GM12878 (cell line): Measurements from ENCODE around the gene AOPEP. TPM values are rescaled to one million over a fixed set of nuclear protein-coding genes. Genes with fewer than 3 reads are reported as not detected.
A peak's percentile ranks its signal among the peaks of the same experiment; 100 is the strongest.

Source experiments
- ATAC-seq: fragments of 200-7000 bp; cut with Tn5 transposase; 3 replicates; pipeline ENCODE4 v1.9.1; 2020; ENCODE audit warnings: mild to moderate bottlenecking, moderate library complexity
- BruUV-seq: library from RNA; stranded (reverse); fragments of 400-500 nt; replicated peaks from 2 replicates; lab custom pipeline; 2021; lab: Mats Ljungman, UMichigan
- CTCF ChIA-PET: fragments of 300-600 bp; sonication (Branson Sonifier 250); formaldehyde crosslinking; extraction: SDS; loops from one replicate; lab custom pipeline; 2021; ENCODE audit warnings: inconsistent platforms; lab: Yijun Ruan, JAX
- POLR2A ChIA-PET: fragments of 350-600 bp; formaldehyde crosslinking; extraction: SDS; loops from one replicate; lab custom pipeline; 2021; ENCODE audit warnings: inconsistent platforms; lab: Charles Lee
- RAD21 ChIA-PET: fragments of 300-600 bp; sonication (Branson Sonifier 250); formaldehyde crosslinking; loops from one replicate; lab custom pipeline; 2023; ENCODE audit warnings: antibody characterized with exemption; ENCODE audit not compliant: unreplicated experiment; lab: Charles Lee
- SMC1A ChIA-PET: fragments of 300-600 bp; sonication (Branson Sonifier 250); formaldehyde crosslinking; loops from one replicate; lab custom pipeline; 2023; ENCODE audit not compliant: unreplicated experiment, uncharacterized antibody; lab: Charles Lee
- DNase-seq: peaks from one replicate; pipeline ENCODE4 v3.0.0-alpha.2; 2011; ENCODE audit warnings: low read depth, low spot score
- FAIRE-seq: peaks from 3 replicates; lab custom pipeline; 2011; peaks lifted over from hg19 to GRCh38; lab: Jason Lieb, UNC
- H2AFZ ChIP-seq: 2 replicates; pipeline ENCODE4 v1.6.0; 2011; ENCODE audit warnings: low read depth, low read length, control low read depth; ENCODE audit not compliant: control insufficient read depth
- H3K27ac ChIP-seq: 2 replicates; pipeline ENCODE4 v1.5.1; 2011; ENCODE audit warnings: control low read depth; ENCODE audit not compliant: control insufficient read depth, insufficient read depth
- H3K27me3 ChIP-seq, 2 experiments: replicated peaks in 1 of 2; 2 replicates each; pipeline versions ENCODE4 v1.6.0 to v1.6.1; 2011; ENCODE audit warnings: low read length in 1 of 2; ENCODE audit not compliant: control insufficient read depth in 2 of 2, insufficient read depth in 2 of 2
- H3K36me3 ChIP-seq, 2 experiments: 2 replicates each; pipeline ENCODE4 v1.5.1; 2011; ENCODE audit warnings: low read length in 1 of 2; ENCODE audit not compliant: control insufficient read depth in 2 of 2, insufficient read depth in 2 of 2
- H3K4me1 ChIP-seq: 2 replicates; pipeline ENCODE4 v1.6.1; 2011; ENCODE audit warnings: mild to moderate bottlenecking, low read length, moderate library complexity, mixed read lengths; ENCODE audit not compliant: control insufficient read depth, insufficient read depth
- H3K4me2 ChIP-seq: 2 replicates; pipeline ENCODE4 v1.6.0; 2011; ENCODE audit warnings: control low read depth; ENCODE audit not compliant: control insufficient read depth, insufficient read depth
- H3K4me3 ChIP-seq: fragments of 200-600 bp; sonication (generic); 2 replicates; pipeline ENCODE4 v1.5.1; 2016
- H3K79me2 ChIP-seq: 2 replicates; pipeline ENCODE4 v1.6.0; 2011; ENCODE audit warnings: low read length; ENCODE audit not compliant: control insufficient read depth, insufficient read depth
- H3K9ac ChIP-seq: 2 replicates; pipeline ENCODE4 v1.8.0; 2011; ENCODE audit warnings: low read length, control low read depth, mixed read lengths; ENCODE audit not compliant: control insufficient read depth, insufficient read depth
- H3K9me3 ChIP-seq: replicated peaks from 3 replicates; pipeline ENCODE4 v1.5.1; 2011; ENCODE audit warnings: mild to moderate bottlenecking, low read length; ENCODE audit not compliant: control insufficient read depth, insufficient read depth
- H4K20me1 ChIP-seq: 2 replicates; pipeline ENCODE4 v1.6.0; 2011; ENCODE audit not compliant: control insufficient read depth, insufficient read depth
- NR2F1 ChIP-seq: fragments of 450-650 bp; conservative IDR thresholded peaks from 2 replicates; pipeline ENCODE4 v1.6.1; 2017; ENCODE audit warnings: mild to moderate bottlenecking
- RAD21 ChIP-seq: IDR thresholded peaks from 2 replicates; pipeline ENCODE4 v1.6.1; 2011; ENCODE audit warnings: mild to moderate bottlenecking, low read depth, low read length, moderate library complexity; ENCODE audit not compliant: insufficient read depth
- RFX5 ChIP-seq: IDR thresholded peaks from 2 replicates; pipeline ENCODE4 v1.6.1; 2011; ENCODE audit warnings: low read depth, low read length, improper control_type of control experiment
- RUNX3 ChIP-seq: IDR thresholded peaks from 2 replicates; pipeline ENCODE4 v1.6.1; 2012; ENCODE audit warnings: low read length, inconsistent platforms
- SMARCA5 ChIP-seq: fragments of 450-650 bp; IDR thresholded peaks from 2 replicates; pipeline ENCODE4 v1.6.1; 2017; ENCODE audit warnings: mild to moderate bottlenecking
- SMC3 ChIP-seq: IDR thresholded peaks from 2 replicates; pipeline ENCODE4 v1.6.1; 2011; ENCODE audit warnings: low read length, improper control_type of control experiment, borderline replicate concordance
- SPI1 ChIP-seq: IDR thresholded peaks from 2 replicates; pipeline ENCODE4 v1.6.1; 2011; ENCODE audit warnings: low read depth, mild to moderate bottlenecking, low read length, moderate library complexity, borderline replicate concordance; ENCODE audit not compliant: insufficient read depth
- TCF7 ChIP-seq: IDR thresholded peaks from 2 replicates; pipeline ENCODE4 v1.6.1; 2014; ENCODE audit warnings: antibody characterized with exemption, borderline replicate concordance
- WGBS: methylation state at CpG from one replicate; pipeline ENCODE4 v1.1.6; 2016; ENCODE audit warnings: low lambda C conversion rate; ENCODE audit not compliant: insufficient replicate concordance, insufficient coverage; ENCODE audit errors: missing lambda C conversion rate; 5-methylcytosine and 5-hydroxymethylcytosine counted together
- in situ Hi-C: fragments of 300-500 bp; cut with MboI; formaldehyde crosslinking; loops from 9 replicates; pipeline ENCODE4 v1.14.3; 2018; ENCODE audit warnings: mixed read lengths
- intact Hi-C: fragments of 100-400 bp; cut with micrococcal nuclease; formaldehyde crosslinking; loops from one replicate; pipeline ENCODE4 v1.14.2; 2022; ENCODE audit not compliant: unreplicated experiment
- polyA plus RNA-seq, 11 experiments: library from polyadenylated mRNA; depleted of rRNA in 4 of 11; unstranded in 6 of 11; stranded (reverse) in 5 of 11; fragments of >200 nt; fragmentation: Nextera tagmentation in 4 of 11; fragmentation: Illumina TruSeq in 1 of 11; extraction: Ambion mirVana in 4 of 11; extraction: Trizol in 1 of 11; gene quantifications; 1 replicate in 1 of 11; 2 replicates in 10 of 11; pipeline versions ENCODE4 v1.2.1 to v1.2.3, GENCODE V29; 2011 to 2016; ENCODE audit warnings: inconsistent platforms in 2 of 11, missing spikeins in 2 of 11, low read depth in 1 of 11
- total RNA-seq, 4 experiments: library from RNA; depleted of rRNA in 3 of 4; stranded (reverse); fragments of >200 nt in 3 of 4; fragmentation: Illumina TruSeq in 1 of 4; extraction: Trizol in 1 of 4; gene quantifications; 2 replicates each; pipeline versions ENCODE4 v1.2.1 to v1.2.3, GENCODE V29; 2013 to 2021
- TF ChIP-seq, protein P1 (sequence below): IDR thresholded peaks from 2 replicates; pipeline ENCODE4 v1.6.1; 2011; ENCODE audit warnings: low read depth, mild to moderate bottlenecking, low read length, moderate library complexity, borderline replicate concordance; ENCODE audit errors: extremely low read depth
- TF ChIP-seq, protein P2 (sequence below), 3 experiments: IDR thresholded peaks in 2 of 3; conservative IDR thresholded peaks in 1 of 3; 2 replicates each; pipeline ENCODE4 v1.5.1; 2011; ENCODE audit warnings: low read depth in 3 of 3, low read length in 3 of 3, mild to moderate bottlenecking in 3 of 3, control low read depth in 2 of 3, moderate library complexity in 2 of 3, inconsistent platforms in 1 of 3, mixed read lengths in 1 of 3; ENCODE audit not compliant: control insufficient read depth in 2 of 3, insufficient read depth in 1 of 3; ENCODE audit errors: extremely low read depth in 1 of 3

AOPEP gene
- total and polyA plus RNA-seq, 10 of the 15 experiments (the other 5 are each of a cell fraction or from before 2014, with no cell fraction given), result 2.3 to 16.9 (median 10.1) TPM

DNA sequence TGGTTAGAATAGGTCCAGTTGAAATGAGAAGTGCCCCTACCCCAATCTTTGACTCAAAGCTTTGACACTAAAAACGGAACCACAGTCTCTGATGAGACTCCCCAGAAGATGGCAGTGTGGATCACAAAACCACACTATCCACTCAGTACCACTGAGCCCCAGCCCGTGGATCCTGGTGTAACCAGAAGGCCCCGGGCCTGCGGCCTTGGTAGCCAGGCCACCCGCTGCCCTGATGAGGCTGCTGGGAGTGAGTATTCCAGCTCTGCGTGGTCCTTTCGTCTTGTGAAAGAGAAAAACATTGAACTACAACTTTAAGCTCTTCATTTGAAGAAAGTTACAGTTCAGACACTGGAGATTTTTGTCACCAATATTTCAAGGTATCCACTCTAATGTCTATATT, 45.0 kb upstream of the AOPEP start:
- Histone ChIP-seq H2AFZ (peak overlapping the region; percentile 75), H4K20me1 (no peaks in the 10 kb centered on the region), H3K4me3 (no peak overlapping the region), H3K36me3 (no peaks in the 10 kb centered on the region), H3K27me3 (no peaks in the 10 kb centered on the region), H3K27ac (no peak overlapping the region), H3K9ac (no peak overlapping the region), H3K4me2 (no peak overlapping the region), H3K4me1 (no peaks in the 10 kb centered on the region; the same call in 1 of the 2 replicates), H3K79me2 (no peaks in the 10 kb centered on the region), H3K9me3 (no peaks in the 10 kb centered on the region)
- BruUV-seq, result no TSS peak
- ChIA-PET POLR2A (interaction anchor here (1.3 kb wide), 1 partner anchor 446 kb away, joined by 5 read pairs; no protein-coding TSS in a partner anchor), SMC1A (interaction anchor here (0.8 to 5.8 kb wide), 21 partner anchors 11 to 586 kb away, joined by 3 to 143 read pairs (median 5); no protein-coding TSS in a partner anchor), RAD21 (interaction anchor here (0.6 to 6.1 kb wide), 22 partner anchors 9 to 587 kb away, joined by 3 to 134 read pairs (median 4); partner anchors contain the start of gene AOPEP), CTCF (interaction anchor here (0.6 to 11.9 kb wide), 55 partner anchors 9 to 1537 kb away, joined by 3 to 355 read pairs (median 4); partner anchors contain the start of gene AOPEP)
- TF ChIP-seq, protein P1, sequence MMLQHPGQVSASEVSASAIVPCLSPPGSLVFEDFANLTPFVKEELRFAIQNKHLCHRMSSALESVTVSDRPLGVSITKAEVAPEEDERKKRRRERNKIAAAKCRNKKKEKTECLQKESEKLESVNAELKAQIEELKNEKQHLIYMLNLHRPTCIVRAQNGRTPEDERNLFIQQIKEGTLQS, result no peak
- TF ChIP-seq TCF7 (no peak), RUNX3 (peak; percentile 79), RFX5 (no peak), SPI1 (peak; percentile 13; the same call in 1 of the 2 replicates), SMARCA5 (0 out of 2 replicates have a peak, but pooled peaks have one; percentile 30), NR2F1 (no peak), RAD21 (peak; percentile 79), SMC3 (peak; percentile 85)
- TF ChIP-seq, protein P2, sequence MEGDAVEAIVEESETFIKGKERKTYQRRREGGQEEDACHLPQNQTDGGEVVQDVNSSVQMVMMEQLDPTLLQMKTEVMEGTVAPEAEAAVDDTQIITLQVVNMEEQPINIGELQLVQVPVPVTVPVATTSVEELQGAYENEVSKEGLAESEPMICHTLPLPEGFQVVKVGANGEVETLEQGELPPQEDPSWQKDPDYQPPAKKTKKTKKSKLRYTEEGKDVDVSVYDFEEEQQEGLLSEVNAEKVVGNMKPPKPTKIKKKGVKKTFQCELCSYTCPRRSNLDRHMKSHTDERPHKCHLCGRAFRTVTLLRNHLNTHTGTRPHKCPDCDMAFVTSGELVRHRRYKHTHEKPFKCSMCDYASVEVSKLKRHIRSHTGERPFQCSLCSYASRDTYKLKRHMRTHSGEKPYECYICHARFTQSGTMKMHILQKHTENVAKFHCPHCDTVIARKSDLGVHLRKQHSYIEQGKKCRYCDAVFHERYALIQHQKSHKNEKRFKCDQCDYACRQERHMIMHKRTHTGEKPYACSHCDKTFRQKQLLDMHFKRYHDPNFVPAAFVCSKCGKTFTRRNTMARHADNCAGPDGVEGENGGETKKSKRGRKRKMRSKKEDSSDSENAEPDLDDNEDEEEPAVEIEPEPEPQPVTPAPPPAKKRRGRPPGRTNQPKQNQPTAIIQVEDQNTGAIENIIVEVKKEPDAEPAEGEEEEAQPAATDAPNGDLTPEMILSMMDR (IDR thresholded peaks at IDR 0.05 in 2 of 3, conservative IDR thresholded peaks at IDR 0.05 in 1 of 3; ENCODE audit: control insufficient read depth in 2 of 3, extremely low read depth in 1 of 3, insufficient read depth in 1 of 3, low read depth in 3 of 3, low read length in 3 of 3), result peak; percentile 65 to 82 (median 65); a peak in 5 of 6 replicates
- intact Hi-C loops (loop anchor here (1.0 to 10.0 kb wide), 6 partner anchors 101 to 1533 kb away; no protein-coding TSS in a partner anchor), in situ Hi-C loops (loop anchor here (5.0 to 25.0 kb wide), 3 partner anchors 236 to 1531 kb away; no protein-coding TSS in a partner anchor)
- FAIRE-seq (peak; percentile 87), ATAC-seq (peak; percentile 99), DNase-seq (peak; percentile 17)
- 2% methylated on average over 7 of the region's 7 CpGs for WGBS
